ENCODE measurements around the gene ANKFY1. TPM values are rescaled to one million over a fixed set of nuclear protein-coding genes. Genes with fewer than 3 reads are reported as not detected.

The ANKFY1 gene
- total RNA-seq, 1 donor from 2014 or later: 36.5 TPM

- no peak for DNase-seq
These were observed 86.8 kb downstream of the ANKFY1 start for GRCh38 chr17:4176808-4177472.

DNA sequence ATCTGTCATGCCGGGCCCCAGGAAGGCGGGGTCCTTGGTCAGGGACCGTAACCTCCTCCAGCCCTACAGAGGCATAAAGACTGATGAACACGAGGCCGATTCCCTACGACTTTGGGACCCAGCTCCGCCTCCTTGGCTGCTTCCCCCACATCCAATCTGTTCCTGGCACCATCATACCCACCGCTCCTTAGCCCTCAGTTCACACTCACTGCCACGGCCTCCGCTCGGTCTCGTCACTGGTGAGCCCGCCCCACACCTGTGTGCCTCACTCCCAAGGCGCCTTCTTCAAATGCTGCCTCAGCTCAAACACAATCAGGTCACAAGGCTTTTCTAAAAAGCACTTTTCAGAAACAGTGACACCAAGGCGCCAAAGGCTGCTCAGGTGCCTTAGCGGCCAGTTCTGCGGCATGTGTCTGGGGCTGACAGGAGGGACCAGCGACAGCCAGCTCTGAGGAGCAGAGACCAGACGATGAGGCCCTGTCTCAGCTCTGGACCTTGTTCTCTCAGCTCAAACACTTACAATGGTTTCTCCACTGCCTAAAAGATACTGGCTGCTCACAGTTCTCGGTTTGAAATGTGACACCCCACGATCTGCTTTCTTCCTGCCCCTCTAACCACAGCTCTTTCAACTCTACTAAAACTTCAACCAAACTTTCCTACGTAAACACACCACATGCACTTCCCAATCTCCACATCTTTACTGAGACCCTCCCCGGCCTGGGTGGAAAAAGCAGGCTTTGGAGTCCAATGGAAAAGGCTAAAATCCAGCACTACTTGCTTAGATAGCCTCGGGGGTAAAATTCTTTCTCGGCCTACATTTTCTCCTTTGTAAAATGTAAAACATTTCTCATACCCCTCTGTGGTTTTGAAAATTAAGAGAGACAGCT, 87.6 kb downstream of the ANKFY1 start:
- DNase-seq: no peak

- DNase-seq: no peak
These were observed 89.2 kb downstream of the ANKFY1 start for GRCh38 chr17:4174556-4174955.

GRCh38 chr17:4173781-4174180, 90.0 kb downstream of the ANKFY1 start:
- no peak for DNase-seq

- DNase-seq: no peak
These were observed 91.4 kb downstream of the ANKFY1 start for GRCh38 chr17:4172356-4172755.

- no peak for DNase-seq
These were observed 93.0 kb downstream of the ANKFY1 start for GRCh38 chr17:4170639-4171280.

GRCh38 chr17:4167786-4168185, 96.0 kb downstream of the ANKFY1 start:
- DNase-seq: no peak

DNA sequence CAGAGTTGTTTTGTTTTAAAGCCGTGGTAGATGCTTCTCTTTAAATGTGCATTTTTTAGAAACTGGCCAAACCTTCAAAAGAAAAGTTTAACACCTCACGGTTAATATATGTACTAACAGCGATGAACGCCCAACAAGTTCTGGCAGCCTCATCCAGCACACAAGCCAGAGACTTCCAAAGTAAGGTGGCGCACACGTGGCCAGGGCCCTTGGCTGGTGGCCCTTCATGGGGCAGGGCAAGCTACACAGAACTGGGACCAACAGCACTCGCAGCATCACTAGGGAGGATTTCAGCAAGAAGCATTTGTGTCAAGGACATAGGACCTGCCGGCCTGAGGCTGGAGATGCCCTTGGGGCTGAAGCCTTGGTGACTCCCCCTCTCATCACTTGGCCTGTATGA, 97.4 kb downstream of the ANKFY1 start:
- no peak for DNase-seq

GRCh38 chr17:4165301-4166010, 98.3 kb downstream of the ANKFY1 start:
- DNase-seq: no peak

DNA sequence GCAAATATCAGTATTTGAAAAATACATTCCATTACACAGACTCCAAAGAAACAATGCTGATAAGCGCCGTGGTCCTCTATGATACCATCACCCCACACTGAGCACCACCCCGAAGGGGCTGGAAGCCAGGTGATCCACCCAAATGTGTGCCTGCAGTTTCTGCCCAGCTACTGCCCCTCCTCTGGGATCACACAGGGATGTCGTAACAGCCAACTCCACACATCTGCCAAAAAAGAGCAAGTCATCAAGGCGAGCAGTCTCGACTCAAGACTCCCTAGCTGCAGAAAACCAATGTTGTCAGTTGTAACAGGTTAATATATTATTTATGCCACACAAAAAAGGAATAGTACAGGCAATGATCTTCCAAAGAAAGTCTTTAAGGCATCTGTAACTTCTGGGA, 99.8 kb downstream of the ANKFY1 start:
- no peak for DNase-seq

- DNase-seq: no peak
These were observed 100.9 kb downstream of the ANKFY1 start for GRCh38 chr17:4162775-4163466.

DNA sequence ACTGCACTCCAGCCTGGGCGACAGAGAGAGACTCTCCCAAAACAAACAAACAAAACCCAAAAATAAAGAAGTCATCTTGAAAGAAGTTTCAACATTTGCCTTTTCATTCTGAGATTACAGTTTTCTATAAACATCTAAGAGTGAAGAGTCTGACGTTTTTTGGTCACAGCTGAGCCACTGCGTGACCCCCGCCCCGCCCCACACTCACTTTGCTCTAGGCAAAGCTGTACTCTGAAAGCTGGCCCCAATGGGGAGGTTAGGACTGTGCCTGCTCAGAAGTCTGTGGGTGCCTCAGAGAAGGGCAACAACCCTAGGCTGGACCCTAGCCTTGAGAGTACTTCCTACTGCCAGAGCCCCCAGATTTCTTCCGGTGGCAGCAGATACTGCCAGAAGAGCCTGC, 101.5 kb downstream of the ANKFY1 start:
- no peak for DNase-seq

DNA sequence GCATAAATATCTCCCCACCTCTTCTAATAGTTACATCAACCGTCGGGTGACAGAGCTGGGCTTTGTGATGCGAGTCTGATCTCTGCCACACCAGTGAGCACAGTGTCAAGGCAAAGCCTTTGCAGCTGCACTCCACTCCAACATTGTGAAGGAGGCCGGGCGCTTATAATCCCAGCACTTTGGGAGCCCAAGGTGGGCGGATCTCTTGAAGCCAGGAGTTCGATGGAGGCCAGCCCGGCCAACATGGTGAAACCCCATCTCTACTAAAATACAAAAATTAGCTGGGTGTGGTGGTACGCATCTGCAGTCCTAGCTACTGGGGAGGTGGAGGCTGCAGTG, 101.8 kb downstream of the ANKFY1 start:
- no peak for DNase-seq

DNA sequence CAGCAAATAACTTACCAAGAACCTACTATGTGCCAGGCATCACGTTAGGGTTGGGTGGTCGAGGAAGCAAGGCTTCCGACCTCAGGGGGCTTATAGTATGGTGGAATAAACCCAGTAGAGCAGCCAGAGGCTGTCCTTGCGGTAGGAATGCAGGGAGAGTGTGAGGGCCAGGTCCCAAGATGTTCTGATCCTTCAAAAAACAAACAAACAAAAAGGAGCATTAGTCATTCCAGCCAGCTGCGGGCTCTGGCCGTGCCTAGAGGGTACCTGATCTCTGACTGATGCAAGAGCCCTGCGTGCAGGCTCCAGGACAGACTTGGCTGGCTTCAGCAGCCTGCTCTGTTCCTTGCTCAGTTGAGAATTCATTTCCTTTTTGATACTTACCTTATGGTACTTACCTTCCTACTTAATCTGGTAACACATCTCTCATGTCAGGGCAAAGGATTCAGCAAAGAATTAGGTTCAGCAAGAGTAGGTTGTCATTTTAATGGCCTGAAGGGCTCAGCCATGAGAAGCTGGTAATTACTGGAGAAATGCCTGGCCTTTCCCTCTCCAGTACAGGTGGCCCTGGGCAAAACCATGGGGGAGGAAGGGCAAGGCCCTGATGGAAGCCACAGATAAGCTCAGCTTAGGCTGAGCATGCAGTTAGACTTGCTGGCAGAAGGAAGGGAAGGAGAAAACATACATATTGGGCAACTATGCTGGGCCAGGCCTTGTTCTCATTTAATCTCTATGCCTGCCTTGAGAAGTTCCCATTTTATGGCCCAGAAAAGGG, 102.4 kb downstream of the ANKFY1 start:
- DNase-seq: no peak

DNA sequence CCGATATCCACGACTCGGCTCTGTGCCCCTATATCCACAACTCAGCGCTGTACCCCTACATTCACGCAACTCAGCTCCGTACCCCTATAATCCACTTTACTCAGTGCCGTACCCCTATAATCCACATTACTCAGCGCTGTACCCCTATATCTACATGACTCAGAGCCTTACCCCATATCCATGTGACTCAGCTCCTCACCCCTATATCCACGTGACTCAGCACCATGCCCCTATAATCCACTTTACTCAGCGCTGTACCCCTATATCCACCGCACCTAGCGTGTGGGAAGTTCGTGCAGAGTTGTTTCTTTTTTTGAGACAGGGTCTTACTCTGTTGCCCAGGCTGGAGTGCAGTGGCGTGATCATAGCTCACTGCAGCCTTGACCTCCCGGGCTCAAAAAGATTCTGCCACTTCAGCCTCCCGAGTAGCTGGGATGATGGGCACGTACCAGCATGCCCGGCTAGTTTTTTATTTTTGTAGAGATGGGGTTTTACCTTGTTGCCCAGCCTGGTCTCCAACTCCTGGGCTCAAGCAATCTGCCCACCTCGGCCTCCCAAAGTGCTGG, 103.4 kb downstream of the ANKFY1 start:
- DNase-seq: no peak

GRCh38 chr17:4159761-4160160, 104.0 kb downstream of the ANKFY1 start:
- no peak for DNase-seq

GRCh38 chr17:4157618-4158333, 106.0 kb downstream of the ANKFY1 start:
- DNase-seq: no peak

- no peak for DNase-seq
These were observed 106.9 kb downstream of the ANKFY1 start for GRCh38 chr17:4156750-4157381.

DNA sequence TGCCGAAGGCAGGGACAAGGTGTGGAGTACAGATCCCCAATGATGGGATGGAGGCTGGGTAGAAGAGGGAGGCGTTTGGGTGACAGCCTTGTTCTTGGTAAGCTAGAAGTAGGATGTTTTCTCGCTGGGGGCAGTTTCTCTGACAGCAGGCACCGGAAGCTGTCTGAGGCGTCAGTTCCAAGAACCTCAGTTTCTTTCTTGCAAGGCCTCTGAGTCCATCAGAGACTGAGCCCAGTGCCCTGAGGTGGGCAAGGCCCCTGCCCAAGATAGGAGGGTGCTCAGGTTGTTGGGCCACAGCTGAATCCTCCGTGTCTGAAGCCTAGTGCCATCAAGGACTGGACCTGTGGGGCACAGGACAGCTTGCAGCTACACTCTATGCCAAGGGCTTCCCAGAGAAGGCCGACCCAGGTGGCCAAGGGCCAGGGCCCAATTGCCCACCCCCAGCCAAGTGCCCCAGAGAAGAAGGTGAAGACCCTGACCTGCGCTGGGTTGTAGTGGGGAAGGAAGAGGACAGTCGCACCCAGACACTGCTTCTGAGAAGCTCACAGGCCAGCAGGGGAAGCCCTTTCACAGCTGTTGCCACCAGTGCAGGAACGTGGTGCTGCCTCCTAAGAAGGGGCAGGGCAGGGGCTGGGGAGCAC, 107.7 kb downstream of the ANKFY1 start:
- DNase-seq: no peak

Data from occipital lobe (tissue), 2 donors.